Heart left ventricle (tissue), 16 donors: ENCODE results near the gene LRRFIP1. TPM values are rescaled to one million over a fixed set of nuclear protein-coding genes. Genes with fewer than 3 reads are reported as not detected.
"Not testable (repeated sequence)": the region's sequence is repeated elsewhere in the genome, so short reads cannot be mapped to it uniquely, and the experiment has no call there.

Source experiments
- ATAC-seq, 4 donors: fragments of 200-7000 bp; cut with Tn5 transposase; one replicate each; pipeline ENCODE4 v1.9.1; 2020 to 2022; ENCODE audit warnings: moderate library complexity in 4 of 4, mild to moderate bottlenecking in 3 of 4, moderate number of reproducible peaks in 1 of 4
- DNase-seq, 5 donors: peaks; one replicate each; pipeline ENCODE4 v3.0.0-alpha.2; 2020
- H3K27ac ChIP-seq, 12 donors: fragments of 200-600 bp; sonication (generic) in 4 of 12; one replicate each; pipeline versions ENCODE4 v1.5.0 to v1.8.0; 2016 to 2022; ENCODE audit warnings: mild to moderate bottlenecking in 2 of 12
- H3K27me3 ChIP-seq, 9 donors: fragments of 200-600 bp; sonication (generic) in 2 of 9; one replicate each; pipeline versions ENCODE4 v1.5.1 to v1.8.0; 2016 to 2022; ENCODE audit warnings: mild to moderate bottlenecking in 3 of 9
- H3K36me3 ChIP-seq, 9 donors: fragments of 200-600 bp; sonication (generic) in 2 of 9; one replicate each; pipeline versions ENCODE4 v1.5.0 to v1.8.0; 2018 to 2022; ENCODE audit warnings: mild to moderate bottlenecking in 2 of 9
- H3K4me1 ChIP-seq, 12 donors: fragments of 200-600 bp; sonication (generic) in 4 of 12; one replicate each; pipeline versions ENCODE4 v1.5.0 to v1.8.0; 2016 to 2022; ENCODE audit warnings: mild to moderate bottlenecking in 3 of 12
- H3K4me3 ChIP-seq, 12 donors: fragments of 200-600 bp; sonication (generic) in 4 of 12; one replicate each; pipeline versions ENCODE4 v1.5.0 to v1.8.0; 2017 to 2022; ENCODE audit warnings: mild to moderate bottlenecking in 9 of 12, moderate library complexity in 4 of 12
- H3K9me3 ChIP-seq, 12 donors: fragments of 200-600 bp; sonication (generic) in 4 of 12; one replicate each; pipeline versions ENCODE4 v1.5.0 to v1.8.0; 2016 to 2022; ENCODE audit warnings: mild to moderate bottlenecking in 1 of 12
- POLR2A ChIP-seq, 2 donors: fragments of 450-650 bp; IDR thresholded peaks; one replicate each; pipeline ENCODE4 v1.6.1; 2017; ENCODE audit warnings: antibody characterized with exemption in 2 of 2, mild to moderate bottlenecking in 2 of 2, moderate library complexity in 2 of 2
- whole genome bisulfite sequencing, 4 donors: extraction: QIAGEN DNeasy Blood & Tissue Kit in 2 of 4; methylation state at CpG; one replicate each; pipeline versions ENCODE4 v1.1.5 to v1.1.7; 2013 to 2018; 5-methylcytosine and 5-hydroxymethylcytosine counted together
- intact Hi-C, 10 donors: fragments of 100-400 bp; cut with DNase I; formaldehyde crosslinking; loops; one replicate each; pipeline versions ENCODE4 v1.11.1 to v1.14.2; 2022
- polyA plus RNA-seq, 2 donors: library from polyadenylated mRNA; stranded (reverse); fragments of 200-250 nt; gene quantifications; one replicate each; pipeline ENCODE4 v1.2.3, GENCODE V29; 2013
- total RNA-seq, 9 donors: library from RNA; depleted of rRNA in 2 of 9; stranded (reverse); fragments of >200 nt in 2 of 9; fragmentation: NEBNext Ultra II Directional in 3 of 9; extraction: Animal tissue kit (Norgen Biotek cat#: 25700) in 3 of 9; gene quantifications; one replicate each; pipeline versions ENCODE4 v1.1.0 to v1.2.4, GENCODE V29; 2016 to 2023
- TF ChIP-seq, protein P1 (sequence below), 12 donors: fragments of 200-600 bp; sonication (generic) in 4 of 12; IDR thresholded peaks; one replicate each; pipeline versions ENCODE4 v1.5.0 to v1.8.0; 2018 to 2022; ENCODE audit warnings: antibody characterized with exemption in 12 of 12, mild to moderate bottlenecking in 5 of 12
- donor health status: ischemic (EF 13 %, LVEDD 7.1; RV severe dilation, severe dysfunction).
- donor health status: healthy with polysubstance abuse.
- donor health status: DM: no; HTN: yes; CAD: no.
- donor health status: DM: no; HTN: no; CAD: no.
- donor health status: ischemic (EF 25% LVEDD 6.9; RV normal size, moderate dysfunction).
- donor health status: ischemic (EF 25% LVEDD 5.7; RV mildly dilated, moderate dysfunction).
- donor health status: healthy.
- donor health status: DM: yes; HTN: yes; CAD: no.
- donor health status: ischemic (EF 35%, LVEDD 5.7; RV mildly dilated, moderate dysfunction).
- donor health status: nonischemic (EF 11% LVEDD 7.7; RV severe dilation, severe dysfunction).
- donor health status: DM: yes; HTN: yes; CAD: no.
- donor health status: PGD.
- donor health status: ischemic (EF 29% LVEDD 5.4; RV normal size, mild dysfunction).
- donor health status: nonischemic (EF 23%, LVEDD 6.1; RV moderate dilation, normal function).

LRRFIP1 gene
- total and polyA plus RNA-seq, 11 donors, result 78.7 to 151 (median 111) TPM

GRCh38 chr2:237604960-237605359 is 22.4 kb upstream of the LRRFIP1 start:
- WGBS, 4 donors, result 89 to 93% (median 92%) methylated on average over 9 of the region's 9 CpGs
- TF ChIP-seq, protein P1, sequence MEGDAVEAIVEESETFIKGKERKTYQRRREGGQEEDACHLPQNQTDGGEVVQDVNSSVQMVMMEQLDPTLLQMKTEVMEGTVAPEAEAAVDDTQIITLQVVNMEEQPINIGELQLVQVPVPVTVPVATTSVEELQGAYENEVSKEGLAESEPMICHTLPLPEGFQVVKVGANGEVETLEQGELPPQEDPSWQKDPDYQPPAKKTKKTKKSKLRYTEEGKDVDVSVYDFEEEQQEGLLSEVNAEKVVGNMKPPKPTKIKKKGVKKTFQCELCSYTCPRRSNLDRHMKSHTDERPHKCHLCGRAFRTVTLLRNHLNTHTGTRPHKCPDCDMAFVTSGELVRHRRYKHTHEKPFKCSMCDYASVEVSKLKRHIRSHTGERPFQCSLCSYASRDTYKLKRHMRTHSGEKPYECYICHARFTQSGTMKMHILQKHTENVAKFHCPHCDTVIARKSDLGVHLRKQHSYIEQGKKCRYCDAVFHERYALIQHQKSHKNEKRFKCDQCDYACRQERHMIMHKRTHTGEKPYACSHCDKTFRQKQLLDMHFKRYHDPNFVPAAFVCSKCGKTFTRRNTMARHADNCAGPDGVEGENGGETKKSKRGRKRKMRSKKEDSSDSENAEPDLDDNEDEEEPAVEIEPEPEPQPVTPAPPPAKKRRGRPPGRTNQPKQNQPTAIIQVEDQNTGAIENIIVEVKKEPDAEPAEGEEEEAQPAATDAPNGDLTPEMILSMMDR (IDR thresholded peaks at IDR 0.05), result peak in 8 of 12 donors; percentile 10 to 32 (median 22)
- TF ChIP-seq POLR2A (IDR thresholded peaks at IDR 0.05), result no peak
- H3K9me3 ChIP-seq, result no peaks in the 10 kb centered on the region

GRCh38 chr2:237606522-237606921 is 20.9 kb upstream of the LRRFIP1 start:
- not testable (repeated sequence) for H3K4me3 ChIP-seq, DNase-seq, H3K27me3 ChIP-seq, ATAC-seq, H3K9me3 ChIP-seq, H3K36me3 ChIP-seq, H3K27ac ChIP-seq
- peaks cover 0 to 18% (median 12%) of the 10 kb centered on the region in 12 donors for H3K4me1 ChIP-seq
- intact Hi-C loops, result loop anchor here in 1 of 10 donors (10.0 kb wide), 1 partner anchor 58 kb away; no protein-coding TSS in a partner anchor
- 76 to 91% (median 89%) methylated on average over 4 of the region's 4 CpGs for WGBS, 4 donors

More at GRCh38 chr2:237604960-237605359, 22.4 kb upstream of the LRRFIP1 start:
- no peak overlapping the region for H3K27ac ChIP-seq
- intact Hi-C loops, result loop anchor here in 7 of 10 donors (5.0 to 10.0 kb wide), 4 partner anchors 60 to 142 kb away; no protein-coding TSS in a partner anchor
- no peak overlapping the region for H3K4me3 ChIP-seq
- ATAC-seq, result peak in 1 of 4 donors; percentile 23
- peaks cover 0 to 34% (median 24%) of the 10 kb centered on the region in 12 donors for H3K4me1 ChIP-seq
- no peaks in the 10 kb centered on the region for H3K36me3 ChIP-seq
- no peaks in the 10 kb centered on the region for H3K27me3 ChIP-seq
- DNase-seq, result no peak

DNA sequence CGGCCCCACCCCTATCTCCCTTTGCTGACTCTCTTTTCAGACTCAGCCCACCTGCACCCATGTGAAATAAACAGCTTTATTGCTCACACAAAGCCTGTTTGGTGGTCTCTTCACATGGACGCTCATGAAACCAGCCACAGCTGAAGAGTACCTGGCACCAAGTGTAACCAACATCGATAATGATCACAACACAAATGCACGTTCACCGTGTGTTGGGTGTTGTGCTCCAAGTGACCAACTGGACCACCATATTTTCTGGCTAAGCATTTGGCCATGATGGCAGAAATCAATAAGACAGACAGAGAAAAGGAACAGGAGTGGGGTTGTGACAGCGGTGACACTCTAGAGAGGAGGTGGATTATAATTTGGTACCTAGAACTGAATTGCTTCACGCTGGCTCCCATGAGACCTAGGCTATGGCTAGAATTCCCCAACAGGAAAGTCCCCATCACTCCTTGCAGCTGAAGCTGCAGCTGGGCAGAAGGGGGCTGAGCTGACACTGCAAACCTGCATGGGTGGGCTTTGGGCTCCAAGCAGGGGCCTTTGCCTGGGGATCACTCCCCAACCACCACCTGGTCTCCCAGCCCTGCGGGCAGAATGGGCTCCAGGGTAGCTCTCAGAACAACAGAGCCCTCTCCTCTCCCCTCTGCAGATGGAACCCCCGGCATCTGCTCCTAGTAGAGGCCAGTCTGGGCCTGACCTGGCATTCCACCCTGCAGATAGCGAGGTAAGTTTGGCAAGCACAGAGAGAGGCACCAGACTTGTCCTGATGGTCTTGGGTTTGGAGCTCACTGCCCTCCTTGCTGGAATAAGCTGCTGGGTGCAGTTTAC is 14.6 kb upstream of the LRRFIP1 start:
- TF ChIP-seq, protein P1 (IDR thresholded peaks at IDR 0.05), result no peak
- no peak for TF ChIP-seq POLR2A (IDR thresholded peaks at IDR 0.05)
- 87 to 92% (median 88%) methylated on average over 9 to 10 of the region's 10 CpGs for WGBS, 4 donors
- H3K36me3 ChIP-seq, result no peaks in the 10 kb centered on the region
- no peaks in the 10 kb centered on the region for H3K27me3 ChIP-seq
- no peak overlapping the region for H3K4me3 ChIP-seq
- peaks cover 5 to 45% (median 37%) of the 10 kb centered on the region in 12 donors for H3K4me1 ChIP-seq
- H3K9me3 ChIP-seq, result no peaks in the 10 kb centered on the region
- no peak overlapping the region for H3K27ac ChIP-seq
- intact Hi-C loops, result no loop called here
- ATAC-seq (no peak), DNase-seq (no peak)

DNA sequence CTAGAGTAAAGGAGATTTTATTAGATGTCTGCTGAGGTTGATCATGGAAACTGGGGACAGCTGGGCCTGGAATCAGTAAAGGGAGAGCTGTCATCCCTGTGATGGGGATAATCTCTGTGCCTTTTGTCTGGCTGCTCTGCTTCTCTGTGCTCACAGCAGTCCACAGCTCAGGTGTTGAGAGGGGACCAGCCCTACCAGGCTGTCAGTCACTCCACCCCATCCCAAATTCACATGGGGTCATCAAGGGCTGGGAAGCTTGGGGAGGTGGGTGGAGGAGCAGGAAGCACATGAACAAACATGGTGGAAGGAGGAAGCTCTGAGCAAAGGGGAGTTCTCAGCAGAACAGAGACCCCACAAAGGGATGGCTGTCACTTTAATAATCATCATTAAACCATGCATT is 13.7 kb upstream of the LRRFIP1 start:
- Histone ChIP-seq H3K4me3 (no peak overlapping the region), H3K4me1 (peaks cover 5 to 50% (median 38%) of the 10 kb centered on the region in 12 donors), H3K9me3 (no peaks in the 10 kb centered on the region), H3K27me3 (no peaks in the 10 kb centered on the region), H3K27ac (peak overlapping the region in 1 of 12 donors; percentile 18), H3K36me3 (no peaks in the 10 kb centered on the region)
- no peak for DNase-seq
- no peak for ATAC-seq
- TF ChIP-seq, protein P1 (IDR thresholded peaks at IDR 0.05), result no peak
- no peak for TF ChIP-seq POLR2A (IDR thresholded peaks at IDR 0.05)
- intact Hi-C loops, result no loop called here
